ENCODE measurements around the gene ZDHHC13. TPM values are rescaled to one million over a fixed set of nuclear protein-coding genes. Genes with fewer than 3 reads are reported as not detected.

ZDHHC13 gene
- polyA plus RNA-seq, 1 donor from 2014 or later = 70.0 TPM

GRCh38 chr11:19204836-19205235 lies 87.9 kb downstream of the ZDHHC13 start:
- TF ChIP-seq TAF1 (IDR thresholded peaks at IDR 0.05; ENCODE audit: low read depth) (no peak), POLR2AphosphoS5 (IDR thresholded peaks at IDR 0.05) (no peak), EP300 (conservative IDR thresholded peaks at IDR 0.05; ENCODE audit: poor library complexity, severe bottlenecking) (no peak), REST (IDR thresholded peaks at IDR 0.05; ENCODE audit: borderline replicate concordance) (no peak), SMC3 (conservative IDR thresholded peaks at IDR 0.05; ENCODE audit: poor library complexity) (no peak), MXI1 (conservative IDR thresholded peaks at IDR 0.05; ENCODE audit: poor library complexity, severe bottlenecking) (no peak), EZH2 (IDR thresholded peaks at IDR 0.05; ENCODE audit: borderline replicate concordance, insufficient read depth, low read length, poor library complexity, severe bottlenecking) (no peak), RAD21 (conservative IDR thresholded peaks at IDR 0.05) (no peak)
- TF ChIP-seq, protein P1, sequence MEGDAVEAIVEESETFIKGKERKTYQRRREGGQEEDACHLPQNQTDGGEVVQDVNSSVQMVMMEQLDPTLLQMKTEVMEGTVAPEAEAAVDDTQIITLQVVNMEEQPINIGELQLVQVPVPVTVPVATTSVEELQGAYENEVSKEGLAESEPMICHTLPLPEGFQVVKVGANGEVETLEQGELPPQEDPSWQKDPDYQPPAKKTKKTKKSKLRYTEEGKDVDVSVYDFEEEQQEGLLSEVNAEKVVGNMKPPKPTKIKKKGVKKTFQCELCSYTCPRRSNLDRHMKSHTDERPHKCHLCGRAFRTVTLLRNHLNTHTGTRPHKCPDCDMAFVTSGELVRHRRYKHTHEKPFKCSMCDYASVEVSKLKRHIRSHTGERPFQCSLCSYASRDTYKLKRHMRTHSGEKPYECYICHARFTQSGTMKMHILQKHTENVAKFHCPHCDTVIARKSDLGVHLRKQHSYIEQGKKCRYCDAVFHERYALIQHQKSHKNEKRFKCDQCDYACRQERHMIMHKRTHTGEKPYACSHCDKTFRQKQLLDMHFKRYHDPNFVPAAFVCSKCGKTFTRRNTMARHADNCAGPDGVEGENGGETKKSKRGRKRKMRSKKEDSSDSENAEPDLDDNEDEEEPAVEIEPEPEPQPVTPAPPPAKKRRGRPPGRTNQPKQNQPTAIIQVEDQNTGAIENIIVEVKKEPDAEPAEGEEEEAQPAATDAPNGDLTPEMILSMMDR (IDR thresholded peaks at IDR 0.05; ENCODE audit: poor library complexity, severe bottlenecking) = no peak
- no peaks in the 10 kb centered on the region for H3F3A ChIP-seq (ENCODE audit: insufficient read depth, low read length, poor library complexity, severe bottlenecking)
- H2AFZ ChIP-seq (ENCODE audit: low read depth, low read length) = no peak overlapping the region
- H4K20me1 ChIP-seq (ENCODE audit: insufficient read depth) = no peaks in the 10 kb centered on the region
- no peaks in the 10 kb centered on the region for H3K79me2 ChIP-seq (replicated peaks; ENCODE audit: insufficient read depth, low read length)
- H3K27ac ChIP-seq (ENCODE audit: low read length) = no peak overlapping the region
- H3K36me3 ChIP-seq (ENCODE audit: insufficient read depth, low read length) = no peaks in the 10 kb centered on the region
- H3K27me3 ChIP-seq (ENCODE audit: insufficient read depth, low read depth, low read length) = no peaks in the 10 kb centered on the region
- no peak overlapping the region for H3K9ac ChIP-seq (ENCODE audit: low read length)
- no peaks in the 10 kb centered on the region for H3K9me2 ChIP-seq (ENCODE audit: insufficient read depth, low read length)
- no peak overlapping the region for H3K4me2 ChIP-seq (ENCODE audit: low read length)
- no peak overlapping the region for H3K4me3 ChIP-seq (ENCODE audit: low read length)
- no peaks in the 10 kb centered on the region for H3K9me3 ChIP-seq (ENCODE audit: low read length)

- H3K9ac ChIP-seq (ENCODE audit: low read length) = no peak overlapping the region
- H3K9me2 ChIP-seq (ENCODE audit: insufficient read depth, low read length) = no peaks in the 10 kb centered on the region
- H3F3A ChIP-seq (ENCODE audit: insufficient read depth, low read length, poor library complexity, severe bottlenecking) = no peaks in the 10 kb centered on the region
- no peak overlapping the region for H3K27ac ChIP-seq (ENCODE audit: low read length)
- H3K36me3 ChIP-seq (ENCODE audit: insufficient read depth, low read length) = no peaks in the 10 kb centered on the region
- H3K79me2 ChIP-seq (replicated peaks; ENCODE audit: insufficient read depth, low read length) = no peaks in the 10 kb centered on the region
- H4K20me1 ChIP-seq (ENCODE audit: insufficient read depth) = no peaks in the 10 kb centered on the region
- no peak overlapping the region for H3K4me3 ChIP-seq (ENCODE audit: low read length)
- TF ChIP-seq, protein P1 (IDR thresholded peaks at IDR 0.05; ENCODE audit: poor library complexity, severe bottlenecking) = no peak
- no peak for TF ChIP-seq RAD21 (conservative IDR thresholded peaks at IDR 0.05)
- no peak for TF ChIP-seq EP300 (conservative IDR thresholded peaks at IDR 0.05; ENCODE audit: poor library complexity, severe bottlenecking)
- no peak for TF ChIP-seq EZH2 (IDR thresholded peaks at IDR 0.05; ENCODE audit: borderline replicate concordance, insufficient read depth, low read length, poor library complexity, severe bottlenecking)
- TF ChIP-seq TAF1 (IDR thresholded peaks at IDR 0.05; ENCODE audit: low read depth) = no peak
- no peak for TF ChIP-seq MXI1 (conservative IDR thresholded peaks at IDR 0.05; ENCODE audit: poor library complexity, severe bottlenecking)
- TF ChIP-seq POLR2AphosphoS5 (IDR thresholded peaks at IDR 0.05) = no peak
- TF ChIP-seq REST (IDR thresholded peaks at IDR 0.05; ENCODE audit: borderline replicate concordance) = no peak
- no peak for TF ChIP-seq SMC3 (conservative IDR thresholded peaks at IDR 0.05; ENCODE audit: poor library complexity)
- no peaks in the 10 kb centered on the region for H3K9me3 ChIP-seq (ENCODE audit: low read length)
- no peak overlapping the region for H3K4me2 ChIP-seq (ENCODE audit: low read length)
- no peak overlapping the region for H2AFZ ChIP-seq (ENCODE audit: low read depth, low read length)
- no peaks in the 10 kb centered on the region for H3K27me3 ChIP-seq (ENCODE audit: insufficient read depth, low read depth, low read length)
Measured at GRCh38 chr11:19208181-19208580, 91.2 kb downstream of the ZDHHC13 start.

Data from neural cell (in vitro differentiated cells).